ENCODE measurements around the gene C5orf63. TPM values are rescaled to one million over a fixed set of nuclear protein-coding genes. Genes with fewer than 3 reads are reported as not detected.
A peak's percentile ranks its signal among the peaks of the same experiment; 100 is the strongest.

C5orf63 gene
- total and polyA plus RNA-seq, 9 of the 15 experiments (the other 6 are each of a cell fraction or from before 2014, with no cell fraction given): 1.8 to 24.6 (median 6.2) TPM

GRCh38 chr5:127068493-127069214, 4.6 kb downstream of the C5orf63 start:
- DNase-seq (ENCODE audit: extremely low read depth in 1 of 4, low spot score in 3 of 4): peak in 1 of 4 experiments; percentile 21
- no peaks in the 10 kb centered on the region for H3K27me3 ChIP-seq (ENCODE audit: control insufficient read depth in 2 of 2, insufficient read depth in 2 of 2, low read length in 2 of 2)
- no peaks in the 10 kb centered on the region for H4K20me1 ChIP-seq (replicated peaks; ENCODE audit: control insufficient read depth, insufficient read depth, low read length)
- H3K9me3 ChIP-seq (replicated peaks; ENCODE audit: control insufficient read depth, insufficient read depth, low read depth, low read length): no peaks in the 10 kb centered on the region
- H3K4me1 ChIP-seq (replicated peaks in 1 of 2; ENCODE audit: control insufficient read depth in 2 of 2, insufficient read depth in 2 of 2, low read length in 2 of 2): peaks cover 0 to 5% of the 10 kb centered on the region in 2 experiments; a peak in 2 of 5 replicates
- peak; percentile 48 for FAIRE-seq
- no peak overlapping the region for H3K9ac ChIP-seq (ENCODE audit: insufficient read depth in 1 of 2, low read depth in 2 of 2, low read length in 2 of 2)
- H2AFZ ChIP-seq (ENCODE audit: low read depth, low read length): no peak overlapping the region
- no TSS peak for BruUV-seq (replicated peaks)
- H3K79me2 ChIP-seq (ENCODE audit: control insufficient read depth, insufficient read depth, low read length): no peaks in the 10 kb centered on the region; the same call in 2 of the 3 replicates
- intact Hi-C loops (cut with micrococcal nuclease): no loop called here
- ATAC-seq: no peak
- ChIA-PET POLR2A (no interaction called here), CTCF (ENCODE audit: low intra/inter-chr PET ratio) (no interaction called here)
- H3K27ac ChIP-seq (ENCODE audit: extremely low read depth, low read depth, low read length): no peak overlapping the region
- no peak overlapping the region for H3K4me3 ChIP-seq
- in situ Hi-C loops (cut with MboI): no loop called here
- H3K4me2 ChIP-seq (ENCODE audit: insufficient read depth, low read length): no peak overlapping the region
- 20% methylated on average over 2 of the region's 2 CpGs for WGBS (ENCODE audit: insufficient coverage, low coverage, missing lambda C conversion rate)
- H3K36me3 ChIP-seq (ENCODE audit: control insufficient read depth, insufficient read depth, low read length): no peaks in the 10 kb centered on the region
- H3K9me1 ChIP-seq (ENCODE audit: control insufficient read depth, insufficient read depth, low read length): no peaks in the 10 kb centered on the region
- TF ChIP-seq, protein P1, sequence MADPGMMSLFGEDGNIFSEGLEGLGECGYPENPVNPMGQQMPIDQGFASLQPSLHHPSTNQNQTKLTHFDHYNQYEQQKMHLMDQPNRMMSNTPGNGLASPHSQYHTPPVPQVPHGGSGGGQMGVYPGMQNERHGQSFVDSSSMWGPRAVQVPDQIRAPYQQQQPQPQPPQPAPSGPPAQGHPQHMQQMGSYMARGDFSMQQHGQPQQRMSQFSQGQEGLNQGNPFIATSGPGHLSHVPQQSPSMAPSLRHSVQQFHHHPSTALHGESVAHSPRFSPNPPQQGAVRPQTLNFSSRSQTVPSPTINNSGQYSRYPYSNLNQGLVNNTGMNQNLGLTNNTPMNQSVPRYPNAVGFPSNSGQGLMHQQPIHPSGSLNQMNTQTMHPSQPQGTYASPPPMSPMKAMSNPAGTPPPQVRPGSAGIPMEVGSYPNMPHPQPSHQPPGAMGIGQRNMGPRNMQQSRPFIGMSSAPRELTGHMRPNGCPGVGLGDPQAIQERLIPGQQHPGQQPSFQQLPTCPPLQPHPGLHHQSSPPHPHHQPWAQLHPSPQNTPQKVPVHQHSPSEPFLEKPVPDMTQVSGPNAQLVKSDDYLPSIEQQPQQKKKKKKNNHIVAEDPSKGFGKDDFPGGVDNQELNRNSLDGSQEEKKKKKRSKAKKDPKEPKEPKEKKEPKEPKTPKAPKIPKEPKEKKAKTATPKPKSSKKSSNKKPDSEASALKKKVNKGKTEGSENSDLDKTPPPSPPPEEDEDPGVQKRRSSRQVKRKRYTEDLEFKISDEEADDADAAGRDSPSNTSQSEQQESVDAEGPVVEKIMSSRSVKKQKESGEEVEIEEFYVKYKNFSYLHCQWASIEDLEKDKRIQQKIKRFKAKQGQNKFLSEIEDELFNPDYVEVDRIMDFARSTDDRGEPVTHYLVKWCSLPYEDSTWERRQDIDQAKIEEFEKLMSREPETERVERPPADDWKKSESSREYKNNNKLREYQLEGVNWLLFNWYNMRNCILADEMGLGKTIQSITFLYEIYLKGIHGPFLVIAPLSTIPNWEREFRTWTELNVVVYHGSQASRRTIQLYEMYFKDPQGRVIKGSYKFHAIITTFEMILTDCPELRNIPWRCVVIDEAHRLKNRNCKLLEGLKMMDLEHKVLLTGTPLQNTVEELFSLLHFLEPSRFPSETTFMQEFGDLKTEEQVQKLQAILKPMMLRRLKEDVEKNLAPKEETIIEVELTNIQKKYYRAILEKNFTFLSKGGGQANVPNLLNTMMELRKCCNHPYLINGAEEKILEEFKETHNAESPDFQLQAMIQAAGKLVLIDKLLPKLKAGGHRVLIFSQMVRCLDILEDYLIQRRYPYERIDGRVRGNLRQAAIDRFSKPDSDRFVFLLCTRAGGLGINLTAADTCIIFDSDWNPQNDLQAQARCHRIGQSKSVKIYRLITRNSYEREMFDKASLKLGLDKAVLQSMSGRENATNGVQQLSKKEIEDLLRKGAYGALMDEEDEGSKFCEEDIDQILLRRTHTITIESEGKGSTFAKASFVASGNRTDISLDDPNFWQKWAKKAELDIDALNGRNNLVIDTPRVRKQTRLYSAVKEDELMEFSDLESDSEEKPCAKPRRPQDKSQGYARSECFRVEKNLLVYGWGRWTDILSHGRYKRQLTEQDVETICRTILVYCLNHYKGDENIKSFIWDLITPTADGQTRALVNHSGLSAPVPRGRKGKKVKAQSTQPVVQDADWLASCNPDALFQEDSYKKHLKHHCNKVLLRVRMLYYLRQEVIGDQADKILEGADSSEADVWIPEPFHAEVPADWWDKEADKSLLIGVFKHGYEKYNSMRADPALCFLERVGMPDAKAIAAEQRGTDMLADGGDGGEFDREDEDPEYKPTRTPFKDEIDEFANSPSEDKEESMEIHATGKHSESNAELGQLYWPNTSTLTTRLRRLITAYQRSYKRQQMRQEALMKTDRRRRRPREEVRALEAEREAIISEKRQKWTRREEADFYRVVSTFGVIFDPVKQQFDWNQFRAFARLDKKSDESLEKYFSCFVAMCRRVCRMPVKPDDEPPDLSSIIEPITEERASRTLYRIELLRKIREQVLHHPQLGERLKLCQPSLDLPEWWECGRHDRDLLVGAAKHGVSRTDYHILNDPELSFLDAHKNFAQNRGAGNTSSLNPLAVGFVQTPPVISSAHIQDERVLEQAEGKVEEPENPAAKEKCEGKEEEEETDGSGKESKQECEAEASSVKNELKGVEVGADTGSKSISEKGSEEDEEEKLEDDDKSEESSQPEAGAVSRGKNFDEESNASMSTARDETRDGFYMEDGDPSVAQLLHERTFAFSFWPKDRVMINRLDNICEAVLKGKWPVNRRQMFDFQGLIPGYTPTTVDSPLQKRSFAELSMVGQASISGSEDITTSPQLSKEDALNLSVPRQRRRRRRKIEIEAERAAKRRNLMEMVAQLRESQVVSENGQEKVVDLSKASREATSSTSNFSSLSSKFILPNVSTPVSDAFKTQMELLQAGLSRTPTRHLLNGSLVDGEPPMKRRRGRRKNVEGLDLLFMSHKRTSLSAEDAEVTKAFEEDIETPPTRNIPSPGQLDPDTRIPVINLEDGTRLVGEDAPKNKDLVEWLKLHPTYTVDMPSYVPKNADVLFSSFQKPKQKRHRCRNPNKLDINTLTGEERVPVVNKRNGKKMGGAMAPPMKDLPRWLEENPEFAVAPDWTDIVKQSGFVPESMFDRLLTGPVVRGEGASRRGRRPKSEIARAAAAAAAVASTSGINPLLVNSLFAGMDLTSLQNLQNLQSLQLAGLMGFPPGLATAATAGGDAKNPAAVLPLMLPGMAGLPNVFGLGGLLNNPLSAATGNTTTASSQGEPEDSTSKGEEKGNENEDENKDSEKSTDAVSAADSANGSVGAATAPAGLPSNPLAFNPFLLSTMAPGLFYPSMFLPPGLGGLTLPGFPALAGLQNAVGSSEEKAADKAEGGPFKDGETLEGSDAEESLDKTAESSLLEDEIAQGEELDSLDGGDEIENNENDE (IDR thresholded peaks at IDR 0.05; ENCODE audit: low read depth, low read length): no peak
- TF ChIP-seq CCAR2 (IDR thresholded peaks at IDR 0.05; ENCODE audit: low read depth, low read length) (no peak), ARHGAP35 (IDR thresholded peaks at IDR 0.05; ENCODE audit: partially characterized antibody) (no peak), FOSL1 (tag; conservative IDR thresholded peaks at IDR 0.05) (peak; percentile 53), NFE2 (IDR thresholded peaks at IDR 0.05; ENCODE audit: low read depth) (peak; percentile 44), PHB (CRISPR knock-in tag; IDR thresholded peaks at IDR 0.05) (no peak), FOXK2 (conservative IDR thresholded peaks at IDR 0.05 in 1 of 2, IDR thresholded peaks at IDR 0.05 in 1 of 2; ENCODE audit: low read depth in 2 of 2) (no peak), ATF1 (CRISPR knock-in tag; IDR thresholded peaks at IDR 0.05) (no peak), ATF1 (tag; IDR thresholded peaks at IDR 0.05) (no peak), MCM2 (IDR thresholded peaks at IDR 0.05; ENCODE audit: low read depth) (no peak), MAFF (IDR thresholded peaks at IDR 0.05; ENCODE audit: low read length) (peak; percentile 76), C11orf30 (IDR thresholded peaks at IDR 0.05; ENCODE audit: low read depth) (peak; percentile 91), NFIC (IDR thresholded peaks at IDR 0.05) (peak; percentile 90)
